ENCODE measurements around the gene CDK6.

The CDK6 gene

GRCh38 chr7:92777993-92778392 lies 58.4 kb downstream of the CDK6 start:
- in situ Hi-C loops (cut with HindIII; ENCODE audit: low sequenced_read_pairs) = no loop called here
- TF ChIP-seq, protein P1, sequence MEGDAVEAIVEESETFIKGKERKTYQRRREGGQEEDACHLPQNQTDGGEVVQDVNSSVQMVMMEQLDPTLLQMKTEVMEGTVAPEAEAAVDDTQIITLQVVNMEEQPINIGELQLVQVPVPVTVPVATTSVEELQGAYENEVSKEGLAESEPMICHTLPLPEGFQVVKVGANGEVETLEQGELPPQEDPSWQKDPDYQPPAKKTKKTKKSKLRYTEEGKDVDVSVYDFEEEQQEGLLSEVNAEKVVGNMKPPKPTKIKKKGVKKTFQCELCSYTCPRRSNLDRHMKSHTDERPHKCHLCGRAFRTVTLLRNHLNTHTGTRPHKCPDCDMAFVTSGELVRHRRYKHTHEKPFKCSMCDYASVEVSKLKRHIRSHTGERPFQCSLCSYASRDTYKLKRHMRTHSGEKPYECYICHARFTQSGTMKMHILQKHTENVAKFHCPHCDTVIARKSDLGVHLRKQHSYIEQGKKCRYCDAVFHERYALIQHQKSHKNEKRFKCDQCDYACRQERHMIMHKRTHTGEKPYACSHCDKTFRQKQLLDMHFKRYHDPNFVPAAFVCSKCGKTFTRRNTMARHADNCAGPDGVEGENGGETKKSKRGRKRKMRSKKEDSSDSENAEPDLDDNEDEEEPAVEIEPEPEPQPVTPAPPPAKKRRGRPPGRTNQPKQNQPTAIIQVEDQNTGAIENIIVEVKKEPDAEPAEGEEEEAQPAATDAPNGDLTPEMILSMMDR (IDR thresholded peaks at IDR 0.05; ENCODE audit: low read depth, low read length, missing control alignments) = no peak
- no peak overlapping the region for H3K4me3 ChIP-seq (ENCODE audit: low read depth, low read length)
- no peak for DNase-seq (ENCODE audit: low read depth)

GRCh38 chr7:92773808-92774207 lies 62.6 kb downstream of the CDK6 start:
- TF ChIP-seq, protein P1 (IDR thresholded peaks at IDR 0.05; ENCODE audit: low read depth, low read length, missing control alignments) = no peak
- DNase-seq (ENCODE audit: low read depth) = no peak
- H3K4me3 ChIP-seq (ENCODE audit: low read depth, low read length) = no peak overlapping the region
- in situ Hi-C loops (cut with HindIII; ENCODE audit: low sequenced_read_pairs) = no loop called here

GRCh38 chr7:92769844-92770243 lies 66.5 kb downstream of the CDK6 start:
- no peak overlapping the region for H3K4me3 ChIP-seq (ENCODE audit: low read depth, low read length)
- no peak for DNase-seq (ENCODE audit: low read depth)
- in situ Hi-C loops (cut with HindIII; ENCODE audit: low sequenced_read_pairs) = no loop called here
- TF ChIP-seq, protein P1 (IDR thresholded peaks at IDR 0.05; ENCODE audit: low read depth, low read length, missing control alignments) = no peak

GRCh38 chr7:92769394-92769699 lies 67.0 kb downstream of the CDK6 start:
- in situ Hi-C loops (cut with HindIII; ENCODE audit: low sequenced_read_pairs) = no loop called here
- H3K4me3 ChIP-seq (ENCODE audit: low read depth, low read length) = no peak overlapping the region
- no peak for DNase-seq (ENCODE audit: low read depth)
- TF ChIP-seq, protein P1 (IDR thresholded peaks at IDR 0.05; ENCODE audit: low read depth, low read length, missing control alignments) = no peak

GRCh38 chr7:92768501-92769393 lies 67.6 kb downstream of the CDK6 start:
- TF ChIP-seq, protein P1 (IDR thresholded peaks at IDR 0.05; ENCODE audit: low read depth, low read length, missing control alignments) = no peak
- no peak overlapping the region for H3K4me3 ChIP-seq (ENCODE audit: low read depth, low read length)
- in situ Hi-C loops (cut with HindIII; ENCODE audit: low sequenced_read_pairs) = no loop called here
- no peak for DNase-seq (ENCODE audit: low read depth)

GRCh38 chr7:92767437-92767836 lies 68.9 kb downstream of the CDK6 start:
- in situ Hi-C loops (cut with HindIII; ENCODE audit: low sequenced_read_pairs) = no loop called here
- no peak overlapping the region for H3K4me3 ChIP-seq (ENCODE audit: low read depth, low read length)
- TF ChIP-seq, protein P1 (IDR thresholded peaks at IDR 0.05; ENCODE audit: low read depth, low read length, missing control alignments) = no peak
- no peak for DNase-seq (ENCODE audit: low read depth)
